NCI-H2171 (cell line): ENCODE results near the gene GNA15.

Source experiments
- DNase-seq: peaks from one replicate; lab custom pipeline; 2025; lab: John Stamatoyannopoulos, UW

Gene GNA15

GRCh38 chr19:3106509-3107141, 29.2 kb upstream of the GNA15 start:
- DNase-seq: no peak

GRCh38 chr19:3107658-3108057, 28.2 kb upstream of the GNA15 start:
- no peak for DNase-seq

- peak; percentile 42 for DNase-seq
Observed at GRCh38 chr19:3108775-3109174, 27.1 kb upstream of the GNA15 start.

GRCh38 chr19:3109491-3109890, 26.3 kb upstream of the GNA15 start:
- DNase-seq: no peak

- no peak for DNase-seq
Observed at GRCh38 chr19:3110126-3110825, 25.6 kb upstream of the GNA15 start.

- no peak for DNase-seq
Observed at GRCh38 chr19:3111586-3112247, 24.1 kb upstream of the GNA15 start.

- DNase-seq: no peak
Observed at GRCh38 chr19:3112375-3113099, 23.3 kb upstream of the GNA15 start.

- DNase-seq: no peak
Observed at GRCh38 chr19:3113100-3114017, 22.5 kb upstream of the GNA15 start.

- no peak for DNase-seq
Observed at GRCh38 chr19:3114018-3114726, 21.7 kb upstream of the GNA15 start.

- DNase-seq: no peak
Observed at GRCh38 chr19:3114811-3115210, 21.0 kb upstream of the GNA15 start.

- no peak for DNase-seq
Observed at GRCh38 chr19:3115411-3115810, 20.4 kb upstream of the GNA15 start.

GRCh38 chr19:3115916-3116602, 19.8 kb upstream of the GNA15 start:
- DNase-seq: no peak

- DNase-seq: no peak
Observed at GRCh38 chr19:3116621-3117020, 19.2 kb upstream of the GNA15 start.

- DNase-seq: no peak
Observed at GRCh38 chr19:3117716-3118115, 18.1 kb upstream of the GNA15 start.

GRCh38 chr19:3118232-3119070, 17.4 kb upstream of the GNA15 start:
- DNase-seq: peak; percentile 49

- DNase-seq: no peak
Observed at GRCh38 chr19:3119071-3119595, 16.7 kb upstream of the GNA15 start.

GRCh38 chr19:3119693-3120380, 16.0 kb upstream of the GNA15 start:
- DNase-seq: no peak

- no peak for DNase-seq
Observed at GRCh38 chr19:3120611-3121276, 15.1 kb upstream of the GNA15 start.
